Fibroblast of upper back skin (primary cell): ENCODE data around the gene FIBP.

Experiments
- DNase-seq: peaks from one replicate; pipeline ENCODE4 v3.0.0-alpha.2; 2013

The FIBP gene

DNA sequence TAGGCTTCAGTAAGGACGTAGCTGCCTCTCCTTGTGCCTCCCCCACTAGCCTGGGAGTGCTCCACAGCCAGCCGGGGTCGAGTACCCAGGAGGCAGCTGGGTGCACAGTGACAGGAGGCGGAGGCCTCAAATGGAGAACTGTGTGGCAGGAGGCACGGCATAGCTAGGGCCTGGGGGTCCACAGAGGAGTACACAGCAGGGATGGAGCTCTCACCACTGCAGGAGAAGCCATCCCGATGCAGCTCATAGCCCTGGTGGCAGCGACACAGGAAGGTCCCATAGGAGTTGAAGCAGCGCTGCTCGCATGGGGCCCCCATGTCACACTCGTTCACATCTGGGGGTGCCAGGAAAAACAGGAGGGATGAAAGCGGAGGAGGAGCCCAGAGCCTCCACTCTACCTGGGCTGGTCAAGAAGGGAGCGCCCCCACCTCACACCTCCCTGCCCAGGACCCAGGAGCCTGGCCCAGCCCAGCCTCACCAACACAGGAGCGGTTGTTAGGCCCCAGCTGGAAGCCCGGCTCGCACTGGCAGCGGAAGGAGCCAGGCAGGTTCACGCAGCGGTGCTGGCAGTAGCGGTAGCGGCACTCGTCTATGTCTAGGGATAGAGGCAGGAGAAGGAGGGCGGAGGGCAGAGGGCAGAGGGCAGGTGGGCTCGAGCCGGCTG, 18.5 kb downstream of the FIBP start:
- no peak for DNase-seq

DNA sequence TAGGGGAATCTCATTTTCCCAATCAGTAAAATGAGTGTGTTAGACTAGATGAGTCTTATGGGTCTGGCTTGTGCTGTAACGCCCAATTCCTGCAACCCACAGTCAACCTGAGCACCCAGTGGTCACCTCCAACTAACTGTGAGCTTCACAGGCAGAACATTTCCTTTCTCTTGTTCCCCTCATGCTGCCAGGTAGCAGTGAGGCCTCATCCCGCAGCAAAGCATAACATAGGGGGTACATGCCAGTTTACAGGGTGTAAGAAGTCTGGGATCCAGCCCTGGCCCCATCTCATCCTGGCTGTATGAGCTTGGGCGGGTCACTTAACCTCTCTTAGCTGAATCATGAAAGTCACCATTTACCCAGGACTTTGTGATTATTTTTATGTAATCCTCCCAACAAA, 19.4 kb downstream of the FIBP start:
- no peak for DNase-seq

DNA sequence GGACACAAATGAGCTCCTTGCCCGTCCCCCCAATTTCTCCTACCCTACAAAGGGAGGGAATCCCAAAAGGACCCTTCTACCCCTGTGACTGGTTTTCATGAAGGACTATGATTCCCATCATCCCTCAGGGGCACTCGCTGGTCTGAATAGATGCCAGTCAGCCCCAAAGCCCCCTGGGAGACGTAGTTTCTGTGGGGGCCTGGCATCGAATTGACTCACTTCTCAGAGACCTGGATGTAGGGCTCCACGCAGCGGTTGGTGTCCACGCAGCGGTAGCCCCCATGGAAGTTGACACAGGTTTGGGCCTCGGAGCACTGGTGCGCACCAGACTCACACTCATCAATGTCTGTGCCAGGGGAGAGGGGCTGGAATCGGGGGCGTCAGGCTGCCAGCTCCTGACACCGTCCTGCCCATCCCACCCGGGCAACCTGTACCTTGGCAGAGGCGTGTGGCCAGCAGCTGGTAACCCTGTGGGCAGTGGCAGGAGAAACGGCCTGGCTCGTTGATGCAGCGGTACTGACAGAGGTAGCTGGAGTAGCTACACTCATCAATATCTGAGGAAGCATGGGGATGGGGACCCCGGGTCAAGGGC, 20.1 kb downstream of the FIBP start:
- no peak for DNase-seq

DNA sequence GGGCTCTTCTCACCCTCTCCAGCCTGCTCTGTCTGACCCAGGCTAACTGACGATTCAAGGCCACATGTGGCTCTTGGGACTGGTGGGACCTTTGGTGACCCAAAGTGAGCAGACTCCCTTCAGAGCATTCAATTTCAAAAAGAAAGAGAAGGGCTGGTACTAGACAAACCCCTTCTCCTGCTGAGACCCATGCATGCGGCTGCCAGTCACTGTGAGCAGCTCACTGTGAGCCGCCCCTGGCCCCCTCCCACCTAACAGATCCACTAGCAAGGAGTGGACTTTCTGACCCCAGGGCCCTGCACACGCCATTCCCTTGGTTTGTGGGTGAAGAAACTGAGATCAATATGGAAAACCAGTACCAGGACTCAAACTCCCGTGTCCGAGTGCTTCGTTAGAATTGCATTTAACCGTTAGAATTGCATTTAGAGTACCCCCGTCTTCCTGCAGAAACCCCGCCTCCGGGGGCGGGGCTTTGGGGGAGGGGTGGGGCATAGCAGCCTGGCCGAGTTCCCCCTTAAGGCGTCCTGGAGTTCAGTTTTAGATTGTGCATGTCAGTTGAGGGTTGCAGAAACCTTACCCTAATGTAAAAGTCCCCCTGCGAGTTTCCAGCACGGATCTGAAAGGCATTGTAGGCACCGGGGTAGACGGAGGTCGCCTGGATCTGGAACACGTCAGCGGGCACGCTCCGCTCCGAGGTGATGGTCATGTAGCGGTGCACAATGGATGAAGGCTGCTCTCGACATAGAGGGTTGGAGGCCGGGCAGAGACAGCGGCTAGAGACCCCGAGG, 20.8 kb downstream of the FIBP start:
- DNase-seq: no peak

DNA sequence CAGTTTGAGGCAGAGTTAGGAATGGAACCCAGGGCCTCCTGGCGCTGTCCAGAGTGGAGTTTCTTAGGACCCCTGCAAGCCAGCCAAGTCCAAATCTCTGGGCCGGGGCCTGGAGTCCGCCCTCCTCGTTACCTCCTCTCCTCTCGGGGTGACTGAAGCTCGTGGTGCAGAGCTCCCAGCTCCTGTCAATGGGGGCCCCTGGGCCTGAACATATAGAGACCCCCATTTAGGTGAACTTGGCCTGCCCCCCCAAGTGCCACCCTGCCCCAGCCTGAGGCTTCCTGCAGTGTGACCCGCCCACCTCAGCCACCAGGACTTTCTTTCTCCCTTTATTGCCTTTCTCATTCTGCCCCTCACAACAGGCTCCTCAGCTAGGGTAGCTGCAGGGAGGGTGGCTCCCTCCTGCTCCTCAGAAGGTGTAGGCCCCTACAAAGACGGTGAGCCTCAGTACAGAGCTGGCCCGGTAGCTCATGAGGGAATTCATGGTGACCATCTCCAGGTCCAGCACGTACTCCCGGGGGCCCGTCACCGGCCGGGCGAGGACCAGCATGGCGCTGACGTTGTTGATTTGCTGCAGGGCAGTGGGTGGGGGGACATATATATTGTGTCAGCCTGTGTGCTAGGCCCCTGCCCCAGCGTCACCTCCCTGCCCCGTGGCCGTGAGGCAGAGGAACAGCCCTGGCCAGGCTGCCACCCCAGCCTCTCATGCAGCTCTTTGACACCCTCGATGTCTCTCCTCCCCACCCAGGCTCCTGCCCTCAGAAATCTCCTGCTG, 21.6 kb downstream of the FIBP start:
- no peak for DNase-seq

DNA sequence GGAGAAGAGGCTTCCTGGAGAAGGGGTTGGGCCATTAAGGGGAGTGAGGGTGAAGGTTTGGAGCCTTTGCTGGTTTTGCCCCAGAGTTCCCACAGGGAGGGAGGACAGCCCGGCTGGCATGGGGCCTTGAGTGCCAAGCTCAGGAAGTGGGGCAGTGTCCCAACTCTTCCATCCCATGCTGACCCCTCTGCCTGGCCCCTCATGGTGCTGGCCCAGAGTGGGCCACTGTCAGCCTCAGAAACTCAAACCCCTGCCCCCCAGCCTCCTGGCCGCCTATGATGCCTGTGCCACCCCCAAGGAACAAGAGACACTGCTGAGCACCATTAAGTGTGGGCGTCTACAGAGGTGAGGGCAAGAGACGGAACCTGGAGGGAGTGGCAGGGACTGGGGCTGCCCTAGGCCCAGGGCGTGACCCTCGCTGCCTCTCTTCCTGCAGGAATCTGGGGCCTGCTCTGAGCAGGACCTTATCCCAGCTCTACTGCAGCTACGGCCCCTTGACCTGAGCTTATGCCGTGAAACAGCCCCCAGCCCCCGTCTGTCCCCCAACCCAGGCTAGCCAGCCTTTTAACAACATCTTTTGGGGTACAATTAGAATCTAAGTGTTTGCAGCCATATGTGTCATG, 22.6 kb downstream of the FIBP start:
- no peak for DNase-seq

DNA sequence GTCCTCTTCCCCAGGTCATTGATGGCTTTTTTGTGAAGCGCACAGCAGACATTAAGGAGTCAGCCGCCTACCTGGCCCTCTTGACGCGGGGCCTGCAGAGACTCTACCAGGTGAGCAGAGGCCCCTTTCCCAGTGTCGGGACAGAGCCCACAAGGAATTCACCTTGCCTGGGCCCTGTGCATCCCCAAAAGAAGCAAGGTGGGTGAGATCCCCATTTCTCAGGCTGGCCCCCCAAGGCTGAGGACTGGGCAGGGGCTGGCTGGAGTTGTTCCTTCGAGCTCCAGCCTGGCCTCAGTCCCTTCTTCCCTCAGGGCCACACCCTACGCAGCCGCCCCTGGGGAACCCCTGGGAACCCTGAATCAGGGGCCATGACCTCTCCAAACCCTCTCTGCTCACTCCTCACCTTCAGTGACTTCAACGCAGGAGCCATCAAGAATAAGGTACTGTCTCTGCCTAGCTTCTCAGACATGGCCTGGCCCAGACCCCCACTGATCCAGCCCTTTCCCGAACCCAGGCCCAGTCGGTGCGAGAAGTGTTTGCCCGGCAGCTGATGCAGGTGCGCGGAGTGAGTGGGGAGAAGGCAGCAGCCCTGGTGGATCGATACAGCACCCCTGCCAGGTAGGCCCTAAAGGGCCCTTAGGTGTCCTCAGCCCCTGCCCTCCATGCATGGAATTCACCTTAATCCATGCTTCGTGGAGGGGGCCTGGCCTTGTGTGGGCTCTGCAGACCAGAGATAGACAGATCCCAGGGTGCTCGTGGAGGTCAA, 23.4 kb downstream of the FIBP start:
- no peak for DNase-seq

DNA sequence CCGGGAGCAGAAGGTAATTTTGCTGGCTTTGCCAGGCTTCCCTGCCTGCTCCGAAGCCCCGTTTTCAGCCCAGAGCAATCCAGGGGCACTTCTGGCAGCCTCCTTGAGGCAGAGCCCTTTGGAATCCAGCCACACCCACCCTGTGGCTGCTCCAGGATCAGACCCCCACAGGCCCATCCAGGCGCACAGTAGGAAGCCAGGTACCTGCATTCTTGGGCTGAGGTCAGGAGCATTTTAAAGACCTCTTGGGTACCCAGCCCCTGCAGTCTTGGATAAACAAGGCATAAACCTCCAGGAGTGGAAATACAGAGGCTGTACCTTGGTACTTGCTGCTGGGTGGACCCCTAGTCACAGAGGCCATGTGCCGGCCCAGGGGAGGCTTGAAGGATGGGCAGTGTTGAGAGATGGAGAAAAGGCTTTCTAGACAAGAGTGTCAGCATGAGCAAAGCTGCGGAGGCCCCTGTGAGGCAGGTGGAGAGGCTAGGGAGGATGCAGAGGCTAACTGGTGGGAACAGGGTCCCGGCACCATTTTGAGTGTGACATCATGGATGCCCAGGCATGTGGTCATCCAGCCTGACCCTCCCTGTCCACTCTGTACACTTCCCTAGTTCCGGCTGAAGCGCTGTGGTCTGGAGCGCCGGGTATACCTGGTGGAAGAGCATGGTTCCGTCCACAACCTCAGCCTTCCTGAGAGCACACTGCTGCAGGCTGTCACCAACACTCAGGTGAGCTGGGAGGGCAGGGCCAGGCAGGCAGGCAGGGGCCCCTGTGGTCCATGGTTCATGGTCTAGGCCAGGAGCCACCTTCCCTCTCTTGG, 24.2 kb downstream of the FIBP start:
- DNase-seq: no peak

DNA sequence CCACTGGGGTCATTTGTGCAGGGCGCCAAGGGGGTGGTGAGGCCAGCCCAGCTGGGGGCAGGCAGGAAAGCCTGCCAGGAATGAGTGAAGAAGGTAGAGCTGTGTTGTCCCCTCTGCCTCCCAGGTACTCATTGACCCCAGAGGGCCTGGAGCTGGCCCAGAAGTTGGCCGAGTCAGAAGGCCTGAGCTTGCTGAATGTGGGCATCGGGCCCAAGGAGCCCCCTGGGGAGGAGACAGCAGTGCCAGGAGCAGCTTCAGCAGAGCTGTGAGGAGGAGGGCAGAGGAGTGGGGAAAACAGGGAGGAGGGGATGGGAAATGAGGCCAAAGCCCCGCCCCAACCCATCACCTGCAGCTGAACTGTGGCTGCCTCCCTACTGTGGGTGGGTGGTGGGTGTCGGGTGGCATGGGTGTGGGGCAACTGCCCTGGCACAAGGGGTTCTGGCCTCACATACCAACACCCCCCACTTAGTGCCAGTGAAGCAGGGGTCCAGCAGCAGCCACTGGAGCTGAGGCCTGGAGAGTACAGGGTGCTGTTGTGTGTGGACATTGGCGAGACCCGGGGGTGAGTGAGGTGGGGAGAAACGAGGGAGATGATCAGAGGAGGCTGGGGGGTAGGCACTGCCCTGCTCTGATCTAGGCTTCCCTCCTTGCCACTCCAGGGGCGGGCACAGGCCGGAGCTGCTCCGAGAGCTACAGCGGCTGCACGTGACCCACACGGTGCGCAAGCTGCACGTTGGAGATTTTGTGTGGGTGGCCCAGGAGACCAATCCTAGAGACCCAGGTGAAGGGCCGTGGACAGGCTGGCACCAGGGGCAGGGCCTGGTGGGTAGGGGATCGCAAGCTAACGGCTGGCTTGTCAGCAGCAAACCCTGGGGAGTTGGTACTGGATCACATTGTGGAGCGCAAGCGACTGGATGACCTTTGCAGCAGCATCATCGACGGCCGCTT, 25.1 kb downstream of the FIBP start:
- no peak for DNase-seq

DNA sequence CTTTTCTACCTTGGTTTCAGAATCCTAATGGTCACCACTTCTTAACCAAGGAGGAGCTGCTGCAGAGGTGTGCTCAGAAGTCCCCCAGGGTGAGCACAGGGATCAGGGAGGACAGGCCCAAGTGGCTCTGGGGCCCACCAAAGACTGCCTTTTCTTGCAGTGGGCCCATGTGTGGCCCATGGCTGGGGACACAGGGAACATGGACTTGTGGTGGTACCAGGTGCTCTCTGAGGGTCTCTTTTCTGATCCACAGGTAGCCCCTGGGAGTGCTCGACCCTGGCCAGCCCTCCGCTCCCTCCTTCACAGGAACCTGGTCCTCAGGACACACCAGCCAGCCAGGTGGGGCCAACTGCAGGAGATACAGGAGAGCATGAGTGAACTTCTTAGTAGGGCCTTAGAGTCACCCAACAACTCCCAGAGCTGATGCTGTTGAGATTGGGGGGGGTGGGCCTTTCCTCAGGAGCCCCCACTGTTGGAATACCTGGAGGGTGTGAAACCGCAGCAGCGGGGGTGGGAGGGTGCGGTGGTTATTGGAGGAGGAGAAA, 26.0 kb downstream of the FIBP start:
- DNase-seq: no peak

DNA sequence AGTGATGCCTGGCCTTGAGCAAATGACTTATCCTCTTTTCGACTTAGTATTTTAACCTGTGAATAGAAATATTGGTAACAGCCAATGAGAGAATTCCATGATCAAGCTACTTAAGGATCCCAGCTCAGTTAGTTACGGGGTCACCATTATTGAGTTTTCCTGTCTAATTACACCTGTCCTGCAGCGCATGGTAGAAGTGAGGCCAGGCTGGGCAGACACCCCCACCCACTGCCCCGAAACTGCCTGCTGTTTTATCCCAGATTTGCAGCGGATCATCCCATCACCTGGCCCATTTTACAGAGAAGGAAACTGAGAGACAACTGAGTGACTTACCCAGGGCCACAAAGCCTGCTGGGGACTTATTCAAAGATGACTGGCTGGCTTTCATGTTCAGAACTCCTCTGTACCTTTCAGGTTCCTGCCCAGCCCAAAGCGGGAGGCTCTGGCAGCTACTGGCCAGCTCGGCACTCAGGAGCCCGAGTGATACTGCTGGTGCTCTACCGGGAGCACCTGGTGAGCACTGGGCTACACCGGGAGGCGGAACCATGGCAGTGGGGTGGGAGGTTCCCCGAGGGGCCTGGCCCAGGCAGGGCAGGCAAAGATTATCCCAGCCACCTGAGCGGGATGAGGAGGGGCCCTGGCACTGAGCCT, 26.6 kb downstream of the FIBP start:
- no peak for DNase-seq

DNA sequence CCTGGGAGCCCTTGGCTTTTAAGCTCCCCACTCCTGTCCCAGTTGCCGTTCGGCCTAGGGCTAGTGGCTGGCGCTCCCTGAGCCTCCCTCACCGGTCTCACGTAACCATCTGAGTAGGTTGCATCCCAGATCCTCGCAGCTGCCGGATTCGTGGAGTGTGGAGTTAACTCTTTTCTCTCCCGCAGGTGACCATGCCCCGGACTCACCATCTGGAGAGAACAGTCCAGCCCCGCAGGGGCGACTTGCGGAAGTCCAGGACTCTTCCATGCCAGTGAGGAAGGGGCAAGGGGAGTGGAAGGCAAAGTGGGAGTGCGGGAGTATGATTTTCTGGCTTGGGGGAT, 27.1 kb downstream of the FIBP start:
- no peak for DNase-seq

DNA sequence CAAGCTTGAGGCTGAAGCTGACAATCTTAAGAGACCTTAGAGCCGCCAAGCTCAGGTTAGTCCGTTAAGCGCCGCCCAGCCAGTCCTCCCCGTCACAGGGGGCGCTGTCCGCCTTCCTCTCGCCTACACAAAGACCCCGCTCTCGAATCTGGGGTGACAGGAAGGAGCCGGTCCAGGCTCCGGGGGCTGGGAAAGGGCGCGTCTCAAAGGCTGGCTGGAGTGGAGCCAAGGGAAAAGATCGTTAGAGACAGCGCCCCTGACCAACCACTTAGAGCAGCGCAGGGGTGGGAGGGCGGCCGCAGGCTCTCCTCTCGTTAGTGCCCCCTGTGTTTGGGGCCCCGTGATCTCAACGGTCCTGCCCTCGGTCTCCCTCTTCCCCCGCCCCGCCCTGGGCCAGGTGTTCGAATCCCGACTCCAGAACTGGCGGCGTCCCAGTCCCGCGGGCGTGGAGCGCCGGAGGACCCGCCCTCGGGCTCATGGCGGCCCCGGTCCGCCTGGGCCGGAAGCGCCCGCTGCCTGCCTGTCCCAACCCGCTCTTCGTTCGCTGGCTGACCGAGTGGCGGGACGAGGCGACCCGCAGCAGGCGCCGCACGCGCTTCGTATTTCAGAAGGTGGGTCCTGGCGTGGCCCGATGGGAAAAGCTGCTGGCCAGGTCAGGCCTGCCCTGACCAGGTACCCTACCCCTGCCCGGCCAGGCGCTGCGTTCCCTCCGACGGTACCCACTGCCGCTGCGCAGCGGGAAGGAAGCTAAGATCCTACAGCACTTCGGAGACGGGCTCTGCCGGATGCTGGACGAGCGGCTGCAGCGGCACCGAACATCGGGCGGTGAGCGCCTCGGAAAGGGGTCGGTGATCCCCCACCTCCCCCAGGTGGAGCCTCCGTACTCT, 27.8 kb downstream of the FIBP start, which contains the start of gene MUS81:
Gene MUS81 (plus strand): TSS at position 156 of the 887 bp plus-strand sequence. CDS start 321 bp downstream, at position 477.
- peak; percentile 99 for DNase-seq

DNA sequence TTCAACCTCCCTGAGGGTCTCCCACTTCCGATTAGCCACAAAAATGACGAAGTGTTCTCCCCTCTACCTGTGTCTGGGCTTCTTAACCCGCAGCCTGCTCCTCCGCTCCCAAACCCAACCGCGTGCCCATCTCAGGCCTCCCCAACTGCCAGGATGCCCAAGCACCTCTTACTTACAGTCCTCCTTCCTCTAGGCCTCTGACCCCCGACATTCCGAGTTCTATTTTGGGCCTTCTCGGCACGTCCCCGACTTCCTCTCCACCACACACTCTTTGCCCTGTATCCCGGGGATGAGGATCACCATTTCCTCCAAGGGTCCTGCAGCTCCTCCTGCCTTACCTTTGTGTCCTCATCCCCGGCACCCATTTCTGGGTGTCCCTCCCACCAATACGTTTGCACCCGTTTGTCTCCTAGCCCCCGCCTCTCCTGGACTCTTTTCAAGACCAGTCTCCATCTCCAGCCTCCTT, 28.4 kb downstream of the FIBP start:
- DNase-seq: no peak

DNA sequence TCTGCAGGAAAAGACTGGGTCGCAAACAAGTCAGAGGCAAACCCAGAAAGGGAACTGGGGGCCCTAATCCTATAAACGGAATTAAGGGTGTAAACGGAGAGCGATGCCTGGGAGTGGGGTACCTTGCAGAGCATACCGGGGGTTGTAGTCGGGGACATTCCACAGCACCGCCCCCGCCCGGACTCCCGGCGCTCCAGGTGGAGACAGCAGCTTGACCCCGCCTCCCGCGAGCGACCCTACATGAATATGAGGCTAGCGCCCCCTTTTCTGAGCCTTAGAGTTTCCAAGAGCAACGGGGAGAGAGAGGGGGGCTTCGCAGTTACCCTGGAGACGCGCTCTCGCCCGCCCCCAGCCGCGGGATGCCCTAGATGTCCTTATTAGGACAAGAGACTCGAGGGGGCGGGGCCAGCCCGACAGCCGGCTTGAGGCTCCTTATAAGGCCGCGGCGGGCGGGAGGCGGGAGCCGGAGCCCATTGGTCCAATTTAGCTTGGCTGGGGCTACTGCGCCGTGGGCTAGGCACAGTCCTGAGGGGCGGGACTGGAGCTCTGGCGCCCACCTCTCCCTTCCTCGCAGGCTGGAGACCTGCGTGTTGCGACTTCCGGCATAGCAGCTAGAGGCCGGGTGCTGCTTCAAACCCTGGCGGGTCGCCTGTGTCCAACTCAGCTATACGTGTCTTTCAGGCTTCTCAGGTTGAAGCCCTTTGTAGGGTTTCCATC, 29.0 kb downstream of the FIBP start:
- peak; percentile 100 for DNase-seq

DNA sequence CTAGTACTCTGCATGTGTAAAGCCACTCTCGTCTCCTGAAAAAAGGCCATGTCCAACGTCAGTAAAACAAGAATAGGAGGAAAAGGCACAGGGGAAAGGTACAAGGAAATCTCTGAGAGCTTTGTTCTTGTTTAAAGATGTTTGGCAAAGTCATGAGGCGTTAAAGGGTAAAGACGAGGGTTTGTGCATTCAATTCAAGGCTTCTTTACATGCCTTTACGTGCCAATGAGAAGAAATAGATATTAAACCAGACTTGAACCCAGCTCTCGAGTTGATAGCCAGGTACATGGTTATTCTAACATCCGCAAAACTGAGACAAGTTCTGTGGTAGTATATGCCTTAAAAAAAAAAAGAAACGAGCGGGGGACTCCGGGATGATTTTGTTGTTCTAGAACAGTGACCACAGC, 29.6 kb downstream of the FIBP start:
- no peak for DNase-seq
